Choroid plexus epithelial cell (primary cell): Measurements from ENCODE around the gene ADCY3.

Source experiments
- DNase-seq: peaks from one replicate; pipeline ENCODE4 v3.0.0-alpha.2; 2010; ENCODE audit warnings: low read depth
- H3K4me3 ChIP-seq: 2 replicates; pipeline ENCODE4 v1.5.1; 2011; ENCODE audit warnings: low read depth, mild to moderate bottlenecking, control low read depth, low read length, moderate library complexity
- TF ChIP-seq, protein P1 (sequence below): conservative IDR thresholded peaks from 2 replicates; pipeline ENCODE4 v1.5.1; 2011; ENCODE audit warnings: low read depth, mild to moderate bottlenecking, control low read depth, inconsistent platforms, low read length, moderate library complexity

Gene ADCY3

DNA sequence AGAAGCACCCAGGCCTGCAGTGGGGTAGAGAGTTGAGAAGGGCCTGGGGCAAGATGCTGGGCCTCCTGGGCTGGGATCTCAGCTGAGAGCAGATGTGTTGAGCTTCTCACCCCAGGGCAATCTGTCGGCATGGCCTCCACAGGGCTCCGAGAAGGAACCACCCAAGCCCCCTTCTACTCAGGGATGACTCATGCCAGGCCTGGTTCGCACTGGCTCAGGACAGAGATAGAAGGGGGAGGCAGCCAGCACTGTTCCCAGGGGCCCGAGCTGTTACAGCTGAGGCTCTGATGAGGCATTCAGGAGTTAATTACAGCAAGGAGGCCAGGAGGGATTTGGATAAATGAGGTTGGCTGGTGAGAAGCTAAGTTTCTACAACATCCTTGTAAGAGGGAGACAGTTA is 64.3 kb downstream of the ADCY3 start:
- TF ChIP-seq, protein P1, sequence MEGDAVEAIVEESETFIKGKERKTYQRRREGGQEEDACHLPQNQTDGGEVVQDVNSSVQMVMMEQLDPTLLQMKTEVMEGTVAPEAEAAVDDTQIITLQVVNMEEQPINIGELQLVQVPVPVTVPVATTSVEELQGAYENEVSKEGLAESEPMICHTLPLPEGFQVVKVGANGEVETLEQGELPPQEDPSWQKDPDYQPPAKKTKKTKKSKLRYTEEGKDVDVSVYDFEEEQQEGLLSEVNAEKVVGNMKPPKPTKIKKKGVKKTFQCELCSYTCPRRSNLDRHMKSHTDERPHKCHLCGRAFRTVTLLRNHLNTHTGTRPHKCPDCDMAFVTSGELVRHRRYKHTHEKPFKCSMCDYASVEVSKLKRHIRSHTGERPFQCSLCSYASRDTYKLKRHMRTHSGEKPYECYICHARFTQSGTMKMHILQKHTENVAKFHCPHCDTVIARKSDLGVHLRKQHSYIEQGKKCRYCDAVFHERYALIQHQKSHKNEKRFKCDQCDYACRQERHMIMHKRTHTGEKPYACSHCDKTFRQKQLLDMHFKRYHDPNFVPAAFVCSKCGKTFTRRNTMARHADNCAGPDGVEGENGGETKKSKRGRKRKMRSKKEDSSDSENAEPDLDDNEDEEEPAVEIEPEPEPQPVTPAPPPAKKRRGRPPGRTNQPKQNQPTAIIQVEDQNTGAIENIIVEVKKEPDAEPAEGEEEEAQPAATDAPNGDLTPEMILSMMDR, result no peak
- H3K4me3 ChIP-seq, result no peak overlapping the region
- peak; percentile 67 for DNase-seq

DNA sequence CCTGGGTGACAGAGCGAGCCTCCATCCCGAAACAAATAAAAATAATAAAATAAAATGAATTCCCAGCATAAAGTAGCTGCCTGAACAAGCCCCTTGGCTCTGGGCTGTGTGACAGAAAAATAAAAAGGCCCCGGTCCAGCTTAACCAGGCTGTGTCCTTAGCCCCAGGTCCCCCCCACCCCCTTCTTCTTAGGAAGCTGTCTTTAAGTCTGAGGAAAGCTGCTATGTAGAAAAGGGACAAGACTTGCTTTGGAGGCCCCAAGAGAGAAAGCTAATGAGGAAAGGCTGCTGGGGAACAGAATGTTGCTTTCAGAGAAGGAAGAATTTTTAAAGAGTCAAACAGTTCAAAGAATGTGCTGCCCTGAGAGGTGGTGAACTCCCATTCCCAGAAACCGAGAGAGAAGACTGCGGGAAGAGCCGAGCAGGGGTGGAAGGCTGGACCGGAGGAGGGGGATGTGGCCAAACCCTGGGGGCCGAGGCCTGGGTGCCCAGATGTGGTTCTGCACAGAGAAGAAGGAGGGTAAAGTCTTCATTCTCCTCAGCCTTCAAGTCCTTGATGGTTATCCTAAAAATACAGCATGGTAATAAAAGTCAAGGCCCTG is 64.9 kb downstream of the ADCY3 start:
- DNase-seq, result peak; percentile 51
- TF ChIP-seq, protein P1, result no peak
- H3K4me3 ChIP-seq, result no peak overlapping the region

DNA sequence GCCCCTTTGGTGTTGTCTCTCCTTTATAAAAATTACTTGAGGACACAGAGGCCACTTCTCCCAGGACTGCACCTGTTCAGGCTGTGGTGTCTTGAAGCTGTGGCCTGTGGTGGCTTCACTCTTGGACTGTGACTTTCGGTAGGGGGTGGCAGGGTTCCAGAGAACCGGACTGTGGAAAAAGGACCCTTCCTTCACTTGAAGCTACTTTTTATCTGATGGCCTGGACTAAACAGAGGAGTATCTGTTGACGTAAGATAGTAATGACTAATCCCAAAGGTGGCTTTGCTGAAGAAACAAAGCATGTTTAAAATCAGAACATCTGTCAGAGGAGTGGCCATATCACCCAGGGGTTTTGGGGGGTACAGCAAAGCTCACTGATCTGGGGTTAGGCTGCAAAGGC is 66.0 kb downstream of the ADCY3 start:
- DNase-seq, result peak; percentile 38
- TF ChIP-seq, protein P1, result no peak

DNA sequence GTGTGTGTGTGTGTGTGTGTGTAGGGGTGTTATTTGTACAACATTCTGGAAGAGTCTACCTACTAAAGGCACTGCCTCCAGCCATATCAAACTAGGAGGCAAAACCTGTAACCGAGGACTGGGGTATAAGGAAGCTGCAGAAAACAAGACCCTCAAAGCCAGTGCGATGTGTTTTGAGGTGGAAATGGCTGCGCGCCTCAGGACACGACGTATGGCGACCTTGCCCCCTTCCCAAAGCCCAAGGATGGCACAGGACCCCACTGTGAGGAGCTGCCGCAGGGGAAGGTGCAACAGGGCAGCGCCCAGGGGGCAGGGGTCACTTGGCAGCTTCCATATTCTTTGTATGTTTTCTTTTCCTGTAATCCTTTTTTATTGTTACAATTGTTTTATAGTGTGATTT is 67.0 kb downstream of the ADCY3 start:
- TF ChIP-seq, protein P1, result no peak
- H3K4me3 ChIP-seq, result no peak overlapping the region
- no peak for DNase-seq

More for the DNA sequence above, 66.0 kb downstream of the ADCY3 start:
- no peak overlapping the region for H3K4me3 ChIP-seq

DNA sequence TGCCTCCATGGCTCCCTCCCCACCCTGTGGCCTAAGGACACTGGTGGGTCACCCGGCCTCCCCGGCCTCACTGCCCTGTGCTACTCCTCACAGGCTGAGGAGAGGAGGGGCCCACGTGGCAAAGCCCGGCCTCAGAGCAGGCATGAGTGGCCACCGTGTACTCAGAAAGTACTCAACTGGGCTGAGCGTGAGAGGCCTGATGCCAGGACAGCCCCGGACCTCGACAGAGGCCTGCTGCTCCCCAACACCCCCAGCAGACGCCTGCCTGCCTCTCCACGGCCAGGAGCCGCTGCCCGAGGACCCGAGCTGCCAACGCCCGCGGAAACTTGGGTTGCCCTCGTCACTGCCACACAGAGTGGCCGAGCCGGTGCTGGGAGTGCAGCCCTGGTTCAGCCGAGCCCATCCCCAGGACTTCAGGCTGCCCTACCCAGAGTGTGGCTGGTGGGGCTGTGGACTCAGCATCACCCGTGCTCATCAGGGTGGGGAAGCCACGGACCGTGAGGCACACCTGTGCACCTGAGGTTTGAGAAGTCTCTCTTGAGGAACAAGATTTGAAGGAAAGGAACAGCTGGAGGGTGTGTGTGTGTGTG is 67.5 kb downstream of the ADCY3 start:
- no peak for DNase-seq
- TF ChIP-seq, protein P1, result no peak
- H3K4me3 ChIP-seq, result no peak overlapping the region

DNA sequence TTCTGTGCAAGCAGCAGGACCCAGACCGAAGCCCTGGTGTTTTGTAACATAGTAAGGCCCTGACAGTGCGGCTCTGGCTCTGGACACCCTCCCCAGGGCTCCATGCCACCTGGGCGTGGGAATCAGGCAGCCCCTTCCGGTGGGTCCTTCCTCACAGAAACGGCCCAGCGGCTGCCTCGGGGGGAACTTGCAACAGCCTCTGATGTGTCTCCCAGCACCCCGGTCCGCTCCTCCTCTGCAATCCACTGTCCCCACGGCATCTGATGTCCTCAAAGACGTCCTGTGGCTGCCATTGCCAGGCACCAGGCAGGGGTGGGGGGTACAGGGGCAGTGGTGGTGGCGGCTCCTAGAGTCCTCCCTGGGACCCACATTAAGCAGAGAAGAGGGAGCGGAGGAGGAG is 68.0 kb downstream of the ADCY3 start:
- TF ChIP-seq, protein P1, result no peak
- DNase-seq, result no peak
- H3K4me3 ChIP-seq, result no peak overlapping the region

DNA sequence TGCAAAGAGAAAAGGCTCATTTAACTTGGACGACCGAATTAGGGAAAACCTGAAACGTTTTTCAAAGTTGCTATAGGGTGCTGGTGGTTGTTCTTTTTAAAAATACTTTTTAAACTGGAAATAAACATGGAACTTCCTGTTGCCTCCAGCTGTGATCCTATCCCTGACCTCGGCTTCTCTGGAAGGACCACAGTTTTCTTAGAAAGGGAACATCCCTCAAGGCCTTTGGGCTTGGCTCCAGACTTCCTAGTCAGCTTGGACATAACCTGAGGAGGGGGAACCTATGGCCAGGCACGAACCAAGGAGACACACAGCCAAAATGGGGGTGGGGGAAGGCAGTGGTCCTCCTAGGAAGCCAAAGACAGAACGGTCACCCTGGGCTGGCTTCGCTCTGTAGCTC is 69.1 kb downstream of the ADCY3 start:
- DNase-seq, result peak; percentile 30

More for the DNA sequence above, 69.1 kb downstream of the ADCY3 start:
- no peak overlapping the region for H3K4me3 ChIP-seq
- TF ChIP-seq, protein P1, result no peak
